Stimulated activated naive CD4-positive, alpha-beta T cell treated with Interleukin-2 at 50 U/mL for 16 hours (primary cell): ENCODE results near the gene GPR142.

Source experiments
- DNase-seq: peaks from one replicate; lab custom pipeline; 2025; lab: John Stamatoyannopoulos, UW

GPR142 gene, protein sequence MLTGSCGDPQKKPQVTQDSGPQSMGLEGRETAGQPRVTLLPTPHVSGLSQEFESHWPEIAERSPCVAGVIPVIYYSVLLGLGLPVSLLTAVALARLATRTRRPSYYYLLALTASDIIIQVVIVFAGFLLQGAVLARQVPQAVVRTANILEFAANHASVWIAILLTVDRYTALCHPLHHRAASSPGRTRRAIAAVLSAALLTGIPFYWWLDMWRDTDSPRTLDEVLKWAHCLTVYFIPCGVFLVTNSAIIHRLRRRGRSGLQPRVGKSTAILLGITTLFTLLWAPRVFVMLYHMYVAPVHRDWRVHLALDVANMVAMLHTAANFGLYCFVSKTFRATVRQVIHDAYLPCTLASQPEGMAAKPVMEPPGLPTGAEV

DNA sequence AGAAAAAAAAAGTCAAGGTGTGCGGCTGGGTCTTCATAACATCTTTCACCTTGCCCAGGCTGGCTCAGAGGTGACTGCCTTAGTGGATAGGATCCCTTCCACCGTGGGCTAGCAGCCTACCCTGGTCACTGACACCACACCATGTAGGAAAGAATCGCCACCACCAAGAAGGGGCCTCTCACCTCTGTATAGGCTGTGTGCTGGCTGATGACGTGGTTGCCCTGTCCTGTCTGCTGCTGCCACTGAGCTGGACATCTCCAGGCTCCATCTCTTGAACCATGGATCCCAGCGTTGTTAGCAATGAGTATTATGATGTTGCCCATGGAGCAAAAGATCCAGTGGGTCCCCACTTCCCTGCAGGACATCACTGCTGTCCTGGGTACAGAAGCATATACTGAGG, at the start of gene GPR142:
TSS of gene GPR142 (plus strand) at position 301 of the 400 bp plus-strand sequence. CDS start 2,035 bp downstream, outside the sequence.
- no peak for DNase-seq

- no peak for DNase-seq
Observed at GRCh38 chr17:74318391-74318790, 48.9 kb upstream of the GPR142 start.

GRCh38 chr17:74324521-74324920, 42.8 kb upstream of the GPR142 start:
- no peak for DNase-seq

- no peak for DNase-seq
Observed at GRCh38 chr17:74325376-74325742, 41.9 kb upstream of the GPR142 start.

DNA sequence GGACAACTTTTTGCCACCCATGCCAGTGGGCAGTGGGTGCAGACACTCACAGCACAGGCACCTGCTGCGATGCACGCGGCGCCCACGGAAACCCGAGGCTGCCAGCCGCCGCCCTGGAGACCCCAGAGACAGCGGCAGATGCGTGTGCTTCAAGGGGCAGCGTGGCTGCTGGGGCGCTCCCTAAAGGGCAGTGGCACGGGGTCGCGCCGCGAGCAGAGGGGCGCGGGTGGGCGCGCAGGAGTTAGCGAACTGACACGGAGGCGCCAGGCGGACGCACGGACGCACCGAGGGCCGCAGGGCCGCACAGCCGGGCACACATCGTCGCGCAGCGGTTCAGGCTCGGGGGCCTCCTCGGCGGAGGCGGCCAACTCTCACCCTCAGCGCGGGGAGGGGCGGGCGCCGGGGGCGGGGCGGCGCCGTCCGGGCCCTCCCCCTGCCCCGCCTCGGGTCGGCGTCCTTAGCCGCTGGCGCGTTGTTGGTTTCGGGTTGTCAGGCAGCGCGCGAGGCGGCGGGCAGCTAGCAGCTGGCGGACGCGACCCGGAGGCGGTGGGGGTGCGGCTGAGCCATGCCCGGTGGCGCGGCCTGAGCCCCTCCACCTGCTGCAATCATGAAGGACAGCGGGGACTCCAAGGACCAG, 41.4 kb upstream of the GPR142 start, which contains the start of gene KIF19:
TSS of gene KIF19 (plus strand) at position 484 of the 637 bp plus-strand sequence. CDS start at position 608, 124 bp downstream.
- peak; percentile 56 for DNase-seq

DNA sequence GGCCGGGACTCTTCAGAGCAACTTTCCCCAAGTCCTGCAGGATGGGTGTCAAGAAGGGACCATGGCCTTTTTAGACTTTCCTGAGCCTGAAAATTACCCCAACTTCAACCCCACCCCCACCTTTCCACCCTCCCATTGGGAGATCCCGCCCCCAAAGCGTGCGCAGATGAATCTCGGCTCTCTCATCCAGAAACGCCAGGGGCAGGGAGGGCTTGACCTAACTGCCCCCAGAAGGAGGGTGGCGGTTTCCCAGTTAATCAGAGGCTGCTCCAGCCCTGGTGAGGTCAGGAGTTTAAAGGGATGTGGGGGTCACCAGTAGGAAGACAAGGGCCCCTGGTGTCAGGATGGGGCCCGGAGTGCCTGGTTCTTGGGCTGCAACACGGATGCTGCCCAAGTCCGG, 40.8 kb upstream of the GPR142 start:
- no peak for DNase-seq

- DNase-seq: no peak
Observed at GRCh38 chr17:74328487-74328886, 38.8 kb upstream of the GPR142 start.

GRCh38 chr17:74329378-74329777, 37.9 kb upstream of the GPR142 start:
- DNase-seq: no peak

GRCh38 chr17:74330446-74330845, 36.9 kb upstream of the GPR142 start:
- no peak for DNase-seq

DNA sequence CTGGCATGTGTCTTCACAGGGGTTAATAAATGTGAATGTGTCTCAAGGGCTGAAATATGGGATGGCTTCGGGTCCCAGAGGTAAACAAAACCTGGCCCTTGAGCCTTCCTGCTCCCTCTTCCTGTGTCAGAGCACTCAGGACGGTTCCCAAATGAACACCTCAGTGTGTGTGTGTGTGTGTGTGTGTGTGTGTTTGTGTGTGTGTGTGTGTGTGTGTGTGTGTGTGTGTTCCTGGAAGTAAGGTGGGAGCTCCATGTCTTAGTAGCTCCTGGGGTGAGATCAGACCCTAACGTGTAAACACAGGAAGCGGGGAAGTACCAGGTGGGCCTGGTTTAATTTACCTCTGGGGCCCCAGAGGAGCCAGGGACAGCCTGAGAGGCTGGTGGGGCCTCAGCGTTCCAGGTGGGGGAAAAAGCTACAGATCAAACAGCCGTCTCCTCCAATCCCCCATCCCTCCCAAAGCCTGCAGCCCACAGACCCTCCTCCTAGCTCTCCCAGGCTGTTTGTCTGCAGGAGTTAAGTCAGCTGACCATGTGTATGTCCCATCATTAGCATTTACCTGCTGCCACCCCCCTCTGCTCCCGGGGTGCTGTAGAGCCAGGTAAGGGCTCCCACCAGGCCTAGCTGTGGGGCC, 35.2 kb upstream of the GPR142 start:
- DNase-seq: no peak

DNA sequence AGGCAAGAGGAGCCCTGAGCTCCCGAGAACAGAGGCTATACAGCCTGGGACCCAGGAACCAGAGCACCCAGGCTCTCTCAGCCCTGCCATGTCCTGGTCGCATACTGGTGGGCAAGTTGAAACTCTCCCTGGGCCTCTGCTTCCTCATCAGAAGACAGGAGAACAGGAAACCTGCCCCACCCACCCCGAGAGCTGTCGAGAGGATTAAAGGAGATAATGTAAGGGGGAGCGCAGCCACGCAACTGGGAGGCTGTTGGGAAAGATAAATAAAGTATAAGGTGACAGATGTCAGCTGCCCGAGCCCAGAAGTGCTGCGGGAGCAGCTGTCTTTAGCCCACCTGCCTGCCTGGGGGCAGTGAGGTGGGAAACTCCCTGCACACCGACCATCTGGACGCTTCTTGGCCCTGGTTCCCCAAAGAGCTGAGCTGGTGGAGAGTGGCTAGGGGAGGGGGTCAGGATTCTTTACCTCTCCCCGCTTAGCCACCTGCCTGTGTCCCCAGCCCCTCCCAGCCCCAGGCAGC, 34.5 kb upstream of the GPR142 start:
- DNase-seq: no peak

DNA sequence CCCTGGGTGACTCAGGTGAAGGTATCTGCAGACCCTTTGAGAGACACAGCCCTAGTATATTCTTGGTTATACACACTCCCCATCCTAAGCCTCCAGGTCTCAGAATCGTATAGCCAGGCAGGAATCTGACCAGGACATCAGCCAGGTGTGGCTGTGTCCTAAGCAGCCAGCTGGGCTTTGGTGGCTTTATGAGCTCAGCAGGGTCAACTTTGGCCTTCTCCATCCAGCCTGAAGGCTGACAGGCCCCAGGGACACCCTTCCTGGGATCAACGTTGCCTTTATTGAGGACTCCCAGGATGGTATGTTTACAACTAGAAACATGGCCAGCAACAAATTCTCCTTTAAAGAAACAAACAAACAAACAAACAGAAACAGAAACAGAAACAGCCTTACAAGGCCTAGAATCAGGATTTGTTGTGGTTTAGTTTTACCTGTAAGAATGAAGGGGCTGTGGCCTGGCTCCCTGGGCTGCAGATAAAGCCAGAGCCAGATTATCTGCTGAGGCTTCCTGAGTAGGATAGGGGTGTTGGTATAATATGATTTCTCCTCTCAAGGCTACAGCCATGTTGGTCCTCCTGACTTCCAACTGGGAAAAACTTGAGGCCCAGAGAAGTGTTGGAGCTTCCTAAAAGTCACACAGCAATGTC, 32.8 kb upstream of the GPR142 start:
- DNase-seq: no peak

DNA sequence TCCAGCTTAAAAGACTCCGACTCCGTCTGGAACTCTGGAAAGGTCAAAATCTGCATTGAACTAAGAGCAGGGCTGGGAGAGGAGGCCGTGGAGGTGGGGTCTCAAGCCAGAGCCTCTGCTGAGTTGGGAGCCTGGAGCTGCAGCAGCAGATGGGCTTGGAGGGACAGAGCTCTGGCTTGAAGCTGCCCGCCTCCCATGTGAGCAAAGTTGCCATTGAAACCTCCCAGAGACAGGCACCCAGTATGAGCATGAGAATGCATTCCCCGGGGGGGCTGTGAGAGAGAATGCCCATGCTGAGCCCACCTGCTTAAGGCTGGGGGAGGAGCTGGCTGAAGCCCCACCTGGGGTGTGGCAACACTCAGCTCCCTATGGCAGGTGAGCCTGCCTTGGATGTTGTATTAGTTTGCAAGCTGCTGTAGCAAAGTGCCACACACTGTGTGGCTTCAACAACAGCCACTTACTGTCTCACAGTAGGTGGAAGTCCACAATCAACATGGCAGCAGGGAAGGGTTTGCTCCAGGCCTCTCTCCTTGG, 31.7 kb upstream of the GPR142 start:
- DNase-seq: no peak

GRCh38 chr17:74336307-74336706, 31.0 kb upstream of the GPR142 start:
- DNase-seq: no peak

GRCh38 chr17:74337834-74338500, 29.3 kb upstream of the GPR142 start:
- no peak for DNase-seq

DNA sequence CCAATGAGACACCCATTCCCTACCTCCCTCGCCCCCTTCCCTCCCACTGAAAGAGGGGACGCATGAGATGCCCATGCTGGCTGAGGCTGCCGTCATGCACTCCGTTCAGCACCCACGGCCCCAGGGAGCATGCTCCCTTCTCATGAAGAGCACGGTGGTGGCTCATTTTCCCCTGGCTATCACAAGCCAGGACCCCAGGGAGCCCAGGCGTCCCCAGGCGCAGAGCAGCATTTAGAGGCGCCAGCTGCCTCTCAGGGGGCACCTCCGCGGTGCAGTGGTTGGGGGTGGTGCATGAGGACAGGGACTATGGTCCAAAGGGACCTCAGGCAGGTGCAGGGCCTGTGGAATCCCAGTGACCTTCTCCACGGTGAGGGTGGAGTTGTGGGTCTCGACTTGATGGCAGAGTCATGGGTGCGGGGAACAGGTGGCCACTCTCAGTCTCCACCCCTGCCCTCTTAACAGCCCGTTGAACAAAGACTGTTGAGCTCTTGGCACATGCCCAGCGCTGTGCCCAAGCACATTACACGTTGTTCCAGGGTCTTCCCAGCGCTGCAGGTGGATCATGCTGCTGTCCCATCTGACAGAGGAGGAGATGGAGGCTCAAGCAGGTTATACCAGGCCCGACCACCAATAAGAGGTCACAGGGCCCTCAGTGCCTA, 27.6 kb upstream of the GPR142 start:
- no peak for DNase-seq

GRCh38 chr17:74340470-74341023, 26.8 kb upstream of the GPR142 start:
- DNase-seq: no peak

DNA sequence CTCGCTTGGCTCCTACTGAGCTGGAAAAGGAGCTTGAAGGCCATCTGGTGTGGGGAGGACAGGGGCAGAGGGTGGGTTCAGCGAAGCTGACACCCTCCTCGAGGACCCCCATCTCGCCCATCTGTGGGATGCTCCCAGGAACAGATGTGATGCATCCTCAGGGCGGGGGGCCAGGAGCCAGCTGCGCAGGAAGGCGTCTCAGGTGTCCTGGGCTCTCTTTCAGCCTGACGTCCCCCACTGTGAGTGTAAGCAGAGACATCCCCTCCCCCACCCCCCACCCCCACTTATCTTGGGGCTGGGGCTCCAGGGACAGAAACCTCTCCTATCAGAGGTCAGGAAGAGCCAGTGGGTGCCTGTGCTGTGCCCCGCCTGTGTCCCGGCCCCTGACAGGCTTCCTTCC, 25.1 kb upstream of the GPR142 start:
- DNase-seq: no peak

DNA sequence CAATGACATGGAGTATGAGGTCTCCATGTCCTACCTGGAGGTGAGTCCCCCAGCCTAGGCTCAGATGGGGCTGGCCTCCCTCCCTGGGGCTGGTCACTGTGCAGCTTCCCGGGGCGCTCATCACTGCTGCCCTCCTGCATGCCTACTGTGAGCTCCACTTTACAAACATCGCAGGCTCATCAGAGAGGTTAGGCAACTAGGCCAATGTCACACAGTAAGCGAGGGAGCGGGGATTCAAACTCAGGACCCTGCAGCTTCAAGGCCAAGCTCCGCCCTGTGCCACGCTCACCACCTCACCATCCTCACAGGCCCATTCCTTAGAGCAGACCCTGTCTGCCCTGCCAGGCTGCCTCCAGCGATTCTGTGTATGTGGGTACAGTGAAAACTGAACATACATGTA, 24.2 kb upstream of the GPR142 start:
- no peak for DNase-seq

DNA sequence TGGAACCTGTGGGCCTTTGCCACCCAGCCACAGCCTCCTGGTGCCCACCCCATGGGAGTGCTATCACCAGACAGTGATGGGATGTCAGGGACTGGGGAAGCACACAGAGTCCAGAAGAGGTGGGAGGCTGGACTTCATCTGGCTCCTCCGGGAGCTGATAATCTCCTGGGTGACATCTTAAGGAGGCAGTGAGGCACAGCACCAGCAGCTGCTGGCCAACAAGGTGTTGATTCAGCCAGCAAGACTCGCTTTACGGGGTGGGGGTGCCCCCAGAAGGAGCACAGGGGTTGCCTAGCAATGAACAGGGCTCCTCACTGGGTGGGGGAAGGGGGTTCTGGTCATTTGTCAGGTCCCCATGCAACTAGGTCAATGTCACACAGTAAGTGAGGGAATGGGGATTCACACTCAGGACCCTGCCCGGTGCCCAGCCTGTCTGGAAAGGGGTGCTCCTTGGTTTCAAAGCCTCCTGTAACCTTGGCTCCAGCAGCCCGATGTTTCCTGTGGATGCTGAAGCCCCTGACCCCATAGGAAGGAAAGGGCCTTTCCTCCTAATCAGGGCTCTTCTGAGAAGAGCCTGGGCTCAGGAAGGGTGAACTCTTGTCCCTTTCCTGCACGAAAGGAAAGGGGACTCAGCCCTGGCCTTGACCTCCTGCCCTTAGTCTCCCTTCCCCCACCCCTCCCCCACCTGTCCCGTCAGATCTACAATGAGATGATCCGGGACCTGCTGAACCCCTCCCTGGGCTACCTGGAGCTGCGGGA, 23.6 kb upstream of the GPR142 start:
- DNase-seq: no peak
